SK-N-SH treated with all-trans-retinoic acid at 6 μM for 48 hours (cell line): ENCODE data around the gene SPECC1L.

Source experiments
- ARNTL ChIP-seq: fragments of 450-650 bp; formaldehyde crosslinking; IDR thresholded peaks from 2 replicates; pipeline ENCODE4 v1.5.0; 2020; ENCODE audit warnings: low read depth, mild to moderate bottlenecking, moderate library complexity, borderline replicate concordance
- BACH2 ChIP-seq: fragments of 250-450 bp; sonication (Bioruptor Pico); IDR thresholded peaks from 2 replicates; pipeline ENCODE4 v1.9.0; 2021; ENCODE audit warnings: mild to moderate bottlenecking, borderline replicate concordance
- GLIS3 ChIP-seq: fragments of 250-450 bp; sonication (Bioruptor Pico); IDR thresholded peaks from 2 replicates; pipeline ENCODE4 v1.5.0; 2020; ENCODE audit warnings: mild to moderate bottlenecking, moderate library complexity
- SNAI2 ChIP-seq: fragments of 250-450 bp; sonication (Bioruptor Pico); IDR thresholded peaks from 2 replicates; pipeline ENCODE4 v1.5.0; 2020; ENCODE audit warnings: mild to moderate bottlenecking, moderate library complexity
- ZNF565 ChIP-seq: fragments of 450-650 bp; formaldehyde crosslinking; conservative IDR thresholded peaks from 2 replicates; pipeline ENCODE4 v1.5.0; 2020; ENCODE audit warnings: low read depth, mild to moderate bottlenecking, moderate library complexity
- TF ChIP-seq, protein P1 (sequence below): fragments of 250-450 bp; sonication (Bioruptor Pico); IDR thresholded peaks from 2 replicates; pipeline ENCODE4 v1.5.1; 2021; ENCODE audit warnings: mild to moderate bottlenecking, moderate library complexity
- TF ChIP-seq, protein P2 (sequence below): fragments of 250-450 bp; sonication (Bioruptor Pico); IDR thresholded peaks from 2 replicates; pipeline ENCODE4 v1.8.0; 2020; ENCODE audit warnings: mild to moderate bottlenecking, moderate library complexity, borderline replicate concordance

DNA sequence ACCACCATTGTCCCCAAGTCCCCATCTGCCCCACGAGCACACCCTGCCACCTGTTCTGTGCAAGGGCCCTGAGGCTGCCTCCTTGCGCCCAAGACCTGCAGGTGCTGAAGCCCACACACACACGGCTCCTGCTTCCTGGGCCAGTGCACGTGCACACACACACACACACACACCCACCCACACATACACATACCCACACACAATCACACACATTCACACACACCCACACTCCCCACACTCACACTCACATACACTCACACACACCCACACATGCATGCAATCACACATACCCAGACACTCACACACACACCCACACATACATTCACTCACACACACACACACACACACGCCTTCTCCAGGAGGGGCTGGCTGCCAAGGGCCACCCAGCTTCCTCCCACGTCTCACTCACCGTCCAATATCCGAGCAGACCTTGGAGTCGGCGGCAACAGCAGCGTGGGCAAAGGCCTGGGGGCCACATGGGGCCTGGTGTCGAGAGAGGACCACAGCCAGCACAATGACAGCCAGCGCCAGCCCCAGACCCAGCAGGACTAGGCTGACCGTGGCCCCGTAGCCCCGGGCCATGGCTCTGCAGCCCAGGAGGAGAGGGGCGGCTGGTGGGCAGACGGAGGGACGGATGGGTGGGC lies 26.4 kb upstream of the SPECC1L start:
- no peak for TF ChIP-seq SNAI2 (CRISPR knock-in tag)
- no peak for TF ChIP-seq BACH2 (CRISPR knock-in tag)
- TF ChIP-seq ZNF565 (CRISPR knock-in tag) = no peak
- no peak for TF ChIP-seq GLIS3 (CRISPR knock-in tag)
- TF ChIP-seq, protein P1, sequence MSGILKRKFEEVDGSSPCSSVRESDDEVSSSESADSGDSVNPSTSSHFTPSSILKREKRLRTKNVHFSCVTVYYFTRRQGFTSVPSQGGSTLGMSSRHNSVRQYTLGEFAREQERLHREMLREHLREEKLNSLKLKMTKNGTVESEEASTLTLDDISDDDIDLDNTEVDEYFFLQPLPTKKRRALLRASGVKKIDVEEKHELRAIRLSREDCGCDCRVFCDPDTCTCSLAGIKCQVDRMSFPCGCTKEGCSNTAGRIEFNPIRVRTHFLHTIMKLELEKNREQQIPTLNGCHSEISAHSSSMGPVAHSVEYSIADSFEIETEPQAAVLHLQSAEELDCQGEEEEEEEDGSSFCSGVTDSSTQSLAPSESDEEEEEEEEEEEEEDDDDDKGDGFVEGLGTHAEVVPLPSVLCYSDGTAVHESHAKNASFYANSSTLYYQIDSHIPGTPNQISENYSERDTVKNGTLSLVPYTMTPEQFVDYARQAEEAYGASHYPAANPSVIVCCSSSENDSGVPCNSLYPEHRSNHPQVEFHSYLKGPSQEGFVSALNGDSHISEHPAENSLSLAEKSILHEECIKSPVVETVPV (CRISPR knock-in tag) = no peak
- TF ChIP-seq ARNTL (CRISPR knock-in tag) = no peak
- TF ChIP-seq, protein P2, sequence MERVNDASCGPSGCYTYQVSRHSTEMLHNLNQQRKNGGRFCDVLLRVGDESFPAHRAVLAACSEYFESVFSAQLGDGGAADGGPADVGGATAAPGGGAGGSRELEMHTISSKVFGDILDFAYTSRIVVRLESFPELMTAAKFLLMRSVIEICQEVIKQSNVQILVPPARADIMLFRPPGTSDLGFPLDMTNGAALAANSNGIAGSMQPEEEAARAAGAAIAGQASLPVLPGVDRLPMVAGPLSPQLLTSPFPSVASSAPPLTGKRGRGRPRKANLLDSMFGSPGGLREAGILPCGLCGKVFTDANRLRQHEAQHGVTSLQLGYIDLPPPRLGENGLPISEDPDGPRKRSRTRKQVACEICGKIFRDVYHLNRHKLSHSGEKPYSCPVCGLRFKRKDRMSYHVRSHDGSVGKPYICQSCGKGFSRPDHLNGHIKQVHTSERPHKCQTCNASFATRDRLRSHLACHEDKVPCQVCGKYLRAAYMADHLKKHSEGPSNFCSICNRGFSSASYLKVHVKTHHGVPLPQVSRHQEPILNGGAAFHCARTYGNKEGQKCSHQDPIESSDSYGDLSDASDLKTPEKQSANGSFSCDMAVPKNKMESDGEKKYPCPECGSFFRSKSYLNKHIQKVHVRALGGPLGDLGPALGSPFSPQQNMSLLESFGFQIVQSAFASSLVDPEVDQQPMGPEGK (CRISPR knock-in tag) = no peak
